Right forelimb (tissue), 1 donor: Measurements from ENCODE around the gene ABCG4.

ENCODE experiments used
- DNase-seq: peaks from one replicate; pipeline ENCODE4 v3.0.0-alpha.2; 2018

Gene ABCG4

DNA sequence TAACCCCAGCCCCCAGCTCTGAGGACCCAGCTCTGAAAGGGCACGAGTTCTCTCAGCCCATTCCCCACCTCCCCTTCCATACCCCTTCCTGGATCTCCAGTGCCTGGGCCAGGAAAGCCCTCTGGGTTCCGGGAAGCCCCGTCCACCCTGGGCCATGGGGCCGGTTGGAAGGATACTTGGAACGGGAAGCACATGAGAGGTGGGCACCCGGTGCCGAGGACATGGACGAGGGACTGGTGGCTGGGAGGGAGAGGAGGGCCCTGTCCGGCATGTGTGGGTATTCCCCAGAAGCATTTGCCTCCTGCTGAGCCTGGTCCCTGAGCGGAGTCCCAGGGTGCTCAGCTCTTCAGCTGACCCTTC is 32.6 kb upstream of the ABCG4 start:
- peak; percentile 11 for DNase-seq

DNA sequence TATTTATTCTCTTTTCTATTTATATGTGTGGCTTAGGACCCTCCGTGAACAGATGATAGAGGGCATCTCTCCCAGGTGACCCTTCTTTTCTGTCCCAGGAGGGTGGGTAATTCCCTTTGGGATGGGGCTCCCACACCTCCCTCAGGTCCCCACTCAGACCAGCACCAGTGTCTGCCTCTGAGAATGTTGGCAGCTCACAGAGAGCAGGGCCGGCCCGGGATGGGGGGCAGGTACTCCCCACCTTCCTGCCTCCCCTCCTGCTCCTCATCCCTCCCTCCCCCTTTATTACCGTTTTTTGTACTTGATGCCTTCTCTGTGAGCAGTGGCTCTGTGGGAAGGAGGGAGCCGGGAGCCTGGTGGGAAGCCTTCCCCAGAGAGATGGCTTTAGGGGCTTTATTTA is 32.3 kb upstream of the ABCG4 start:
- no peak for DNase-seq

DNA sequence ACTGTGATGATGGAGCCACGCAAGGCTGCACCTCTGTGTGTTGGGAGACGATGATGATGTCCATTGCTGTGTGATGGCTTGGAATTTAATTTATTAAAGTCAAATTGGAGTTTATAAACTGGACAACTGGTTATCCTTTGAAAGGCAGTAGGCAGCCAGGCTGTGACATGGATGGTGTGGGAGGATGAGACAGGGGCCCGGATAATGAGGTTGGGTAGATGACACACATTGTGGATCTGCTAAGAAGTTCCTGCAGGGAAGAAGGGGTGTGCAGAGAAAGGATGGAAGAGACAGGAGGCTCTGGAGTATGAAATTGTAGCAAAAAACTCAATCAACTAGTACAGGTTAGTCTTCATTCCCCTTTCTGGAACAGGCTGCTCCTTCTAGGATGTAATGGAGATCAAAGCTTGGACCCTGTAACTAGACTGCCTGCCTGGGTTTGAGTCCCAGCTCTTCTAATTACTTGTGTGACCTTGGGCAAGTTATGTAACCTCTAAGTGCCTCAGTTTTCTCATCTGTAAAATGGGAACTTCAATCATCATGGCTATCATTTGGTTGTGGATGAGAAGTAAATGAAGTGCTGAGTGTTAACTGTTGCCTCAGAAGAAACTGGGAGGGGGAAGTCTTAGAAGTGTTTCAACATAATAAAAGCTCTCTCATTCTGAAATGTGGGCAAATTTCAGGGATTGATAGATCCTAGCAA is 31.7 kb upstream of the ABCG4 start:
- peak; percentile 6 for DNase-seq

DNA sequence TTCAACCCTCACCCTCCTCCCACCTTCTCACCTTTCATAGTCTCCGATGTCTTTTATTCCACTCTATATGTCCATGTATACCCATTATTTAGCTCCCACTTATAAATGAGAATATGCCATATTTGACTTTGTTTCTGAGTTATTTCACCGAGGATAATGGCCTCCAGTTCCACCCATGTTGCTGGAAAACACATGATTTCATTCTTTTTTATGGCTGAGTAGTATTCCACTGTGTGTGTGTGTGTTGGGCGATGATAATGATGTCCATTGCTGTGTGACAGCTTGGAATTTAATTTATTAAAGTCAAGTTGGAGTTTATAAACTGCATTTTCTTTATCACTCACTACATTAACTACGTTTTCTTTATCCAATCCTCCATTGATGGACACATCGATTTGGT is 30.6 kb upstream of the ABCG4 start:
- no peak for DNase-seq

DNA sequence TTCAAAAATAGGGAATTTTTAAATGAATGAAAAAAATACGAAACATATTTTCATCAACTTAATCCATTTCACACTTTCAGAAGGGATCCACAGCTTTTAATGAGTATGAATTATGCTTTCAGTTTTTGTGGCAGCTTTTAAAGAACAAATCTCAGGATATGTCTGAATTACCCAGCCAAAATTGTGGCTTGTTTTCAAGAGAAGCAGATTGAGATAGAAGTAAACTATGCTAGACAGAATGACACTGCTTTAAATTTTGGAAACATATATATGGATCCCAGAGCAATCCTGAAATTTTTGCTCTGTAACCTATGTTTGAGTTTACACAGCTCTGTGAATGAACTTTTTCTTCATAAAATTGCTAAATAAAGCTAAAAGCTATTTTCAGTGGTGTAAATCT is 29.9 kb upstream of the ABCG4 start:
- no peak for DNase-seq

DNA sequence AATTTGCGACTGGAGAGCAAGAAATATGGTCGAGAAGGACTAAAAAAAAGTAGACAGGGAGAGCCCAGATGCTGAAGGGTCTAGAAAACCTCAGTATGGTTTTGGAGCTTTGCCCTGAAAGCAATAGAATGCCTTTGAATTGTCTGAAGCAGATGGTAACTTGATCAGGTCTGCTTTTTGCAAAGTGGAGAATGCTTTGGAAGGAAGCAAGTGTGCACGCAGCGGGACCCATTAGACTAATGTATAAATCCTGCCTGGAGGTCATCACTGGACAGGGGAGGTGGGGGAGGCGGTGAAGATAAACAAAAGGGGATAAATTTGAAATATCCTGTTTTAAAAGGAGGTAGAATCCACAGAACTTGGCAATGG is 28.2 kb upstream of the ABCG4 start:
- DNase-seq = no peak

DNA sequence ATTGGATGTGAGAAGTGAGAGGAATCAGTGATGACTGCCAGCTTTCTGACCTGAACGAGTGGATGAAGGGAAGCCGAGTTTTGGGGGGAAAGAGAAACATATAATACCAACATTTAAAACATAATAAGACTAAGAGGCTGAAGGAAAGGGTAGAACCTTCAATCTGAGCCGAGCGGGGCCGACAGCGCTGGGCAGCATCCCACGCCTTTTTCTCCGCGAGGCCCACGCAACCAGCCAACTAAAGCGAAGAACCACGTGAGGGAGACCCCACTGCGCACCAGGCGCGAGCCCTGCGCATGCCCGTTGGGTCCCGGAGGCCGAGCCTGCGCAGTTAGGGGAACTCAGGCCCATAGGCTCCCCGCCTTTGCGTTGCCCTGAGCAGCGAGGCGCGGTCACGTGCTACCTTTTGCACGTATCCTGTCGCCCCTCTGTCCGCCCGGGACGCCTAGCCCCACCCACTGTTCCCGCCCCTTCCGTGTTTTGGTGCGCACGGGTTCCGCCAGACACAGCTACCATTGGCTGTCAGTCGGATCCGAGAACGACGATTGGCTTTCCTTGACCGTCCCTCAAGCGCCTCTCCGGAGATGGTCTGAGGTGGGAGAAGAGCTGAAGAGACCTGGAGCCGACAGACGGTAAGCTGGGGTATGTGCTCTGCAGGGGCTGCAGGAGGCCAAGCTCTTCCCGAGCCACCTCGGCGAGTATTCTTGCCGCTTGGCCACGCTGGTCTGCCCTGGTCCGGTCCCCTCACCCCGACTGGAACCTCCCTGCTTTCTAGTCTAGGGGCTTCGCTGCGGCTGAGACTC is 27.6 kb upstream of the ABCG4 start, which contains the start of gene HINFP:
Gene HINFP, plus strand, starts transcription at position 573 of the 803 bp plus-strand sequence. CDS start 5,365 bp downstream, outside the sequence.
- DNase-seq = peak; percentile 100

DNA sequence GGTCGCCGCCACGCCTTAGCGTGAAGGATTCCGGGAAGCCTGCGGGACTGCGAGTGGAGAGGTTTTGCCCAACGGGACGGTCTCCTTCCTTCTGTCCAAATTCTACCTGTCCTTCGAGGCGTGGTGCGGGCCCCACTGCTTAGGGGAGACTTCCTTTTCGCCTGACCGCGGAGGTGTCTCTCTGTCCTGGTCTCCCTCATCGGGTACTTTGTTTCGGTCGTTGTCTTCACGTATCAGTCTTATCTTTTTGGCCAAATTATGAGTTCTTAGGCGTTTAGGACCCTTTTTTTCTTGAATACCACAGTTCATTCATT is 27.1 kb upstream of the ABCG4 start:
- DNase-seq = no peak

DNA sequence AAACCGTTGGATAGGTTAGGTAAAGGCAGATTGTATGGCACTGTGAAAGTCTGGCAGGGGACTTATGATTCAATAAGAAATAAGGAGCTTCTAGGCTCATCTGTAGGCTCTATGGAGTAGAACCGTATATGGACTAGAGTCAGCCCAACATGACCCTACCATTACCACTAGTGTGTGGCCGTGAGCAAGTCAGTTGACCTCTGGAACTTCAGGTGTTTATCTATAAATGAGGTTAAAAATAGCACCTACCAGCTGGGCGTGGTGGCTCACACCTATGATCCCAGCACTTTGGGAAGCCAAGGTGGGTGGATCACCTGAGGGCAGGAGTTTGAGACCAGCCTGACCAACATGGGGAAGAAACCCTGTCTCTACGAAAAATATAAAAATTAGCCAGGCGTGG is 23.0 kb upstream of the ABCG4 start:
- no peak for DNase-seq

DNA sequence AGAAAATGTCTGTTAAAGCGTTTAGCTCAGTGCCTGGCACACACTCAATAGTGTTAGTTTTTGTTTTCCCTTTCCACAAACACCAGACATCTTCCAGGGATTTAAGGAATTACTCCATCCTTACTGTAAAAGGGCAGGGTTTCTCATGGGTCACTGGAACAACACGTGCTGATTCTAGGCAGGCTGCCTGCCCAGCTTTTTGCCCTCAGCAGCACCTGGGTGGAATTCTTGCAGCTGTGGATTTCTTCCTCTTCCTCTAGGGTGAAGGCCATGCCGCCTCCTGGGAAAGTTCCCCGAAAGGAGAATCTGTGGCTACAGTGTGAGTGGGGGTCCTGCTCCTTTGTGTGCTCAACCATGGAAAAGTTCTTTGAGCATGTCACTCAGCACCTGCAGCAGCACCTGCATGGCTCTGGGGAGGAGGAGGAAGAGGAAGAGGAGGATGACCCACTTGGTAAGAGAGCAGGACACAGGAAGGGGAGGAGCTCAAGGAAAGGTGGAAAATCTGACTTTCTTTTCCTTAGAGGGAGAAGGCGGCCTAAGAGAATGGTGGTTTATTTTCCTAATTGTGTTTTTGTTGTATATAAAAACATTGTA is 22.1 kb upstream of the ABCG4 start:
- peak; percentile 26 for DNase-seq

DNA sequence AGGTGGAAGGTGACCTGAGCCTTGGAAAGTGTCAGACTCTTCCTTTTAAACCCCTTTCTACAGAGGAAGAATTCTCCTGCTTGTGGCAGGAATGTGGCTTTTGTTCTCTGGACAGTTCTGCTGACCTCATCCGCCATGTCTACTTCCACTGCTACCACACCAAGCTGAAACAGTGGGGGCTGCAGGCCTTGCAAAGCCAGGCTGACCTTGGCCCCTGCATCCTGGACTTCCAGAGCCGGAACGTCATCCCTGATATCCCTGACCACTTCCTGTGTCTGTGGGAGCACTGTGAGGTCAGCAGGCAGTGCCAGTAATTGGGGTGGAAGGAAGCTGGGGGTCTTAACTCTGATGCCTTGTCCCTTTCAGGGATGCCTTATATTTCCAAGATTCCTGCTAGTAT is 18.2 kb upstream of the ABCG4 start:
- DNase-seq = no peak

DNA sequence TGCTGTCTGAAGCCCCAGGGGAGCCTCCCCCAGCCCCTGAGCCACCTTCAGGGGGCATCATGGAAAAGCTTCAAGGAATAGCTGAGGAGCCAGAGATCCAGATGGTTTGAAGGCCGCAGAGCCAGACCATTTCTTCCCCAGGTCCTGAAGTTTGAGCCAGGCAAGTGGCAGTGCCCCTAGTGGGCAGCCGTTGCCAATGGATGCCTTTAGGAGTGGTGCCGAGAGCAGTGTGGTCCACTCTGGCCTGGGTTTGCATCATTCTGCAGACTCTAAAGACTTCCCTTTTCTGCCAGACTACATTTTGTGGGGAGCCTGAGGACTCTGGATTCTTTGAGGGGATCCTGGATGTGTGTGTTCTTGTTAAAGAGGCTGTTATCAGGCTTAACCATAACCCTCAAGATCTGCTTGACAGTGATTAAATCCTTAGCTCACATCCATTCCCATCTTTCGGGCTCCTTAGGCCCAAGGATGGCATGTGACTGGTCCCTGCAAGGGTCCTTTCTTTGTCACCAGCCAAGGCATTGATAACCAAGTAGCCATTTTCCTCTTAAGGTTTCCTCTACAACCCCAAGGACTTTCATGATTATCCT is 14.4 kb upstream of the ABCG4 start:
- peak; percentile 30 for DNase-seq

DNA sequence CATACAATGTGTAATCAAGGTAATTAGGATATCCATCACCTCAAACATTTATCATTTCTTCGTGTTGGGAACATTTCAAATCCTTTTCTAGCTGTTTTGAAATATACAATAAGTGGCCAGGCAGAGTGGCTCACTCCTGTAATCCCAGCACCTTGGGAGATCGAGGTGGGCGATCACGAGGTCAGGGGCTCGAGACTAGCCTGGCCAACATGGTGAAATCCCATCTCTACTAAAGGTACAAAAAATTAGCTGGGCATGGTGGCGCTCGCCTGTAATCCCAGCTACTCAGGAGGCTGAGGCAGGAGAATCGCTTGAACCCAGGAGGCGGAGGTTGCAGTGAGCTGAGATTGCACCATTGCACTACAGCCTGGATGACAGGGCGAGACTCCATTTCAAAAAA is 9.6 kb upstream of the ABCG4 start:
- peak; percentile 16 for DNase-seq

DNA sequence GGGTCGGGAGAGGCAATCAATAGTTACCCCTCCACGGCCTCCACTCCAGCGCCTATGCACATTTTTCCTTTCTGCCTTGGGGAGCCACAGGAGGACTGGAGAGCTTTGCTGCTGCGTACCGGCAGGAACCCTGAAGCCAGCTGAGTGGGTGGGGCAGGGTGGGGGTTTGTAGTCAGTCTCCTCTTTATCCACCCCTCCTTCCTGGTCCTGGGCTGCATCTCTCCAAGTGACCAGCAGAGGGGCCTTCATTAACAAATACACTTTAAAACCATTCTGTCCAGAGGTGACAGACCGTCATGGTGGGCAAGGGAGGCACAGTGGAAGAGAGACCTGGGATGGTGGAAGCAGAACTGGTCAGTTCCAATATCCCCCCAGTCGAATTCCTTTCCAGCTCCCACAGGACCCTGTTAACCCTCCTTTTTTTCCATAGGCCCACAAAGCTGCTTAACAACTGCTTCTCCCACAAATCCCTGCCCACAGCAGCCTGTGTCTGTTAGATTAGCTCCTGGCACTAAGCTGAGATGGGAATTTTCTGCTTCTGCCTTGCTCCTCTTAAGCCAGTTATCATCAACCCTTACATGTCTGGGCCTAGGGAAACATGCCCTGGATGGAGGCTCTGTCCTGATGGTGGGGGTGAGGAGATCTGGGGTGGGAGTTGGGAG is 3.9 kb upstream of the ABCG4 start:
- DNase-seq = peak; percentile 64

DNA sequence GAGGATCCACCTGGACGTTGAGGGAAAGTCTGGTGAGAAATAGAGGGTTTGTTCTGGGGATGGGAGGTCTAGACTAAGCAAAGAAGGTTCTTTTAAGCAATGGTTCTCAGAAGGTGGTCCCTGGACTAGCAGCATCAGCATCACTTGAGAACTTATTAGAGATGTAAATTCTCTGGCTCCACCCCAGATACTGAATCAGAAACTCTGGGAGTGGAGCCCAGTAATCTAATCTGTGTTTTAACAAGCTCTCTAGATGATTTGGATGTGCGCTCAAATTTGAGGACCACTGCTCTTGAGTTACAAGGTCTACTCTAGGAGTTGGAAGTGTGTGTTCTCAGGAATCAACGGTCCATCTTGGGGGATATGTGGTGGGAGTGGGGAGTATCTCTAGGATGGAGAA is 3.3 kb upstream of the ABCG4 start:
- no peak for DNase-seq

DNA sequence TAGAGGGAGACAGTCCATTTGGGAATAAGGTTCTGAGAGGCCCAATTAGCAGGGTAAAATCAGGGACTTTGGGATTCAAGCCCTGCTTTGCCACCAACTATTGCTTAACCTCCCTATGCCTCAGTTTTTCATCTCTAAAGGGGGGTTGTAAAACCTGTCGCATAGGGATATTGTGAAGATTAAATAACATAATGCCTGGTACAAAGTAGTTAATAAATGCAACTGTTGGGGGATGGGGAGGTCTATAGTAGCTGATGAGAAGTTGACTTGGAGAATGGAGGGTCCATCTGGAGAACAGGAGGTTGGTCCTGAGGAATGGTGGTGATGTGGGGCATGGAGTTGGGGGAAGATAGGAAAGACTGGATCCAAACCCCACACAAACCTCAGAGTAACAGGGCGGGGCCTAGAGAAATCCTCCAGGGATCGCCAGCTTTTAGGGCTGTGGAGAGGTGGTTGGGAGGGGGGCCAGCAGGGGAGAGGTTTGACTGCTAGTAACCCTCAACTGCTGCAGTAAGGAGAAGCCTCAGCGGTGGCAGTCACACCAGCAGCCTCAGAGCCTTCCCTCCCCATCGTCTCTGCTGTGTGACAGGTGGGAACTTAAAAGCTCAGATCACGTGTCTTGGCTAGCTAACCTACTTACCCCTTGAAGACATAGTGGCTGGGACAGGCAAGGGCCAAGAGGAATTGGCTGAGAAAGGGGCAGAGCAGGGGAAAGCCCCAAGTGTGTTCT is 1.1 kb upstream of the ABCG4 start:
- no peak for DNase-seq

DNA sequence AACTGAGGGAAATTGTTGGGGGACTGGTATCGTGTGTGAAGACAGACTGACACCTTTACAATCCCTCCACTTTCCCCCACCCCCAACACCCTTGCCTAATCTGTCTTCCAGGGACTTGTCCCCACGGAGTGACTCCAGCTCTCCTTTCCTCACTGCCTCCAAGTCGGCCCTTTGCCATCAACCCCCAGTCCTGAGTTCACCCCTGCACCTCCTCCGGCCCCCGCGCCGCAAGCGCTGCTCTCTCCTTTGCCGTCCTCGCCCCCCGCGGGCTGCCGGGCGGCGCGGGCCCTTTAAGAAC is 183 bp upstream of the ABCG4 start:
- DNase-seq = no peak

DNA sequence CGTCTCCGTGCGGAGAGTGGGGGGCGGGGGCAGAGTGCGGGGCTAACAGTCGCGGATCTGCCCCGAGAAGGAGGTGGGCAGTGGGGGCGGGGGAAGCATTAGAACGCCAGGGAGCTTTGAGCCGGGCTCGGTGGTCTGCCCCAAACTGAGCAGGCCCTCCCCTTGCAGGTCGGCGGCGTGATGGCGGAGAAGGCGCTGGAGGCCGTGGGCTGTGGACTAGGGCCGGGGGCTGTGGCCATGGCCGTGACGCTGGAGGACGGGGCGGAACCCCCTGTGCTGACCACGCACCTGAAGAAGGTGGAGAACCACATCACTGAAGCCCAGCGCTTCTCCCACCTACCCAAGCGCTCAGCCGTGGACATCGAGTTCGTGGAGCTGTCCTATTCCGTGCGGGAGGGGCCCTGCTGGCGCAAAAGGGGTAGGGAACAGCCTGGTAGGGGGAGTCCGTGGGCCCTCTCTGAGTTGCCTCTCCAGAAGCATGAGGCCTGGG is 979 bp downstream of the ABCG4 start:
- DNase-seq = no peak

DNA sequence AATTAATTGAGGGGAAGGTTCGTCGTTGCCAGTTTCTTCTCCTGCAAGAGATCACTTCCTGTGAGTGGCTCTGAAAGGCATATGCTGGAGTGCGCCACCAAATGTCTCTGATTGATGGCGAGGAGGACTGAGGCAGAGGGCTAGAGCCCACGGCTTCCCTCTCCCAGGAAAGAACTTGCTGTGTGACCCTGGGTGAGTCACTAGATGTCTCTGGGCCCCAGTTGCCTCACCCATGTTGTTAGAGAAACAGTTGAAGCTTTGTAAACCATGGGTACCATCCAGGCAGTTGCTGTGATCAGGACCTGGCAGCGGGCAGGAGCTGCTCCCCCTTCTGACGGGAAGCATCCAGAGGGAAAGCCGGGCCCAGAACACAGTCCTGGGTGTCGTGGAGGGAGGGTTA is 3.2 kb downstream of the ABCG4 start:
- DNase-seq = no peak

DNA sequence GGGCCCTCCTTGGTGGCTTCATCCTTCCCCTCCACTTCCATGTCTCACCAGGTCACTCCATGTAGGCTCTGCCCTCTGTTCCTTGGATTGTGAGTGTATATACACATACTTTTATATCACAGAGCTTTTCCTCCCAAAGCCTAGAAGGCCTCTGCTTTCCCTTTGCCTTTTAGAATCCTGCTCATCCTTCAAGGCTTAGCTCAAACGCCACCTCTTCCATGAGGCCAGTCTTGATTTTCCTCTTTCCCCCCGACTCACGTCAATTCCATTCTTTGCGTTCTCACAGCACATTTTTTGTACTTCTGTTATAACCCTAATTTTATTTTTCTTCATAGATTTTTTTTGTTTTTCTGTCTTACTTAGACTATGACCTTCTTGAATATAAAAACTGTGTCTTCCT is 3.8 kb downstream of the ABCG4 start:
- DNase-seq = no peak

DNA sequence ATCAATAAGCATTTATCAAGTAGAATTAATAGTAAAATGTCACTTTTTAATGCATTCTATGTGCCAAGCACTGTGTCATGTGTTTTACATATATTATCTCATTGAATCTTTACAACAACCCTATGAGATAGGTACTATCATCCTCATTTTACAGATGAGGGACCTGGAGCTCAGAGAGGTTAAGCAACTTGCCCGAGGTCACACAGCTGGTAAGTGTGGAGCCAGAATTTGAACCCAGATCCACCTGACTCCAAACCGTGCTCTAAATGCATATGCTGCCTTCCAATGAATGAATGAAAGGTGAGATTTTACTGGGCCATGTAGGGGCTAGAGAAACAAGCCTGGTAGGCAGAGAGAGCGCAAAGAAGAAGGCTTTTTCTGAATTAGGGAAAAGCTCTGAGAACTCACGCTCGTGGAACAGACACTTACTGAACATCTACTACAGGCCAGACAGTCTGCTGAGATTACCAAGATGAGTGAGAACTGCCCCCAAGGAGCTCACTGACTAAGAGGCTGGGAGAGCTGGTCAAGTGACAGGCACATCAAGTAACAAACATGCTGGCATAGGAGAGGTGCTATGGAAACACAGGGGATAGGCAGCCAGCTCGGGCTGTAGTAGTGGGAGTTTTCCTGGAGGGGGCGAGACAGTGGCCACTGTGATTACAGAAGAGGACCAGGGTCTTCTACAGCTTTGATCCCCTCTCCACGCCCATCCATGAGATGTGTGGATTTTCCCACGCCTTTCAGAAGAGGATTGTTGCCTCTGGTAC is 4.4 kb downstream of the ABCG4 start:
- no peak for DNase-seq

DNA sequence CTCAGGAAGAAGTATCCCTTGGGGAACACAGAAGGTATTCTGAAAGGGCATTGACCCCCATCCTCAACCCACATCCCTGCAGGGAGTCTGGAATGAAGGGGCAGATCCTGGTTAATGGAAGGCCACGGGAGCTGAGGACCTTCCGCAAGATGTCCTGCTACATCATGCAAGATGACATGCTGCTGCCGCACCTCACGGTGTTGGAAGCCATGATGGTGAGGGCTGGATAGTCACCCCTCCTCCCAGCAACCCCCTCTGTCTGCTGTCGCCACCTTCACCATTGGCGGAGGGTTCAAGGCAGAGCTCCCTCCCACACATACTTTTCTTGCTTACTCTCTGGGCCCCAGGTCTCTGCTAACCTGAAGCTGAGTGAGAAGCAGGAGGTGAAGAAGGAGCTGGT is 5.3 kb downstream of the ABCG4 start:
- no peak for DNase-seq
